HepG2 (cell line): ENCODE data around the gene SAA1. TPM values are rescaled to one million over a fixed set of nuclear protein-coding genes. Genes with fewer than 3 reads are reported as not detected.

Experiments used
- HNRNPH1 ChIP-seq: fragments of 200-400 bp; formaldehyde crosslinking; optimal IDR thresholded peaks from 2 replicates; pipeline ENCODE3; 2017; ENCODE audit warnings: mild to moderate bottlenecking, low read depth, low read length
- HOXA3 ChIP-seq: sonication (generic); formaldehyde crosslinking; IDR thresholded peaks from 2 replicates; pipeline ENCODE4 v1.5.0; 2020; ENCODE audit warnings: missing genetic modification reagents
- KDM2A ChIP-seq: sonication (generic); formaldehyde crosslinking; IDR thresholded peaks from 2 replicates; pipeline ENCODE4 v1.4.0; 2020; ENCODE audit warnings: low read depth, missing genetic modification reagents, borderline replicate concordance
- KLF12 ChIP-seq: sonication (generic); formaldehyde crosslinking; IDR thresholded peaks from 2 replicates; pipeline ENCODE4 v1.4.0; 2020; ENCODE audit warnings: missing genetic modification reagents, borderline replicate concordance
- RFX1 ChIP-seq: fragments of 450-650 bp; IDR thresholded peaks from 2 replicates; pipeline ENCODE4 v1.6.1; 2017
- ZEB1 ChIP-seq: IDR thresholded peaks from 2 replicates; pipeline ENCODE4 v1.6.1; 2012; ENCODE audit warnings: mild to moderate bottlenecking, low read depth, inconsistent platforms; ENCODE audit not compliant: insufficient replicate concordance
- ZNF761 ChIP-seq: sonication (generic); formaldehyde crosslinking; conservative IDR thresholded peaks from 2 replicates; pipeline ENCODE4 v1.4.0; 2020; ENCODE audit warnings: mild to moderate bottlenecking, missing genetic modification reagents
- ZSCAN31 ChIP-seq: sonication (generic); formaldehyde crosslinking; IDR thresholded peaks from 2 replicates; pipeline ENCODE4 v1.5.0; 2020; ENCODE audit warnings: low read depth, mild to moderate bottlenecking, missing genetic modification reagents
- polyA plus RNA-seq, 8 experiments: library from polyadenylated mRNA; depleted of rRNA in 3 of 8; stranded (reverse) in 7 of 8; unstranded in 1 of 8; fragments of >200 nt; fragmentation: Illumina TruSeq in 4 of 8; extraction: Trizol in 4 of 8; gene quantifications; 2 replicates each; pipeline versions ENCODE4 v1.2.1 to v1.2.3, GENCODE V29; 2011 to 2016; ENCODE audit warnings: low read depth in 4 of 8, missing spikeins in 1 of 8, mixed read lengths in 1 of 8; ENCODE audit not compliant: insufficient read depth in 1 of 8
- total RNA-seq, 5 experiments: library from RNA; depleted of rRNA; stranded (reverse); fragments of >200 nt; fragmentation: Illumina TruSeq; extraction: Trizol; gene quantifications; 2 replicates each; pipeline ENCODE4 v1.2.3, GENCODE V29; 2016; ENCODE audit warnings: low read depth in 1 of 5
- TF ChIP-seq, protein P1 (sequence below): sonication (generic); formaldehyde crosslinking; IDR thresholded peaks from 2 replicates; pipeline ENCODE4 v1.8.0; 2022; ENCODE audit warnings: mild to moderate bottlenecking, missing genetic modification reagents, moderate library complexity
- TF ChIP-seq, protein P2 (sequence below): sonication (generic); formaldehyde crosslinking; IDR thresholded peaks from 2 replicates; pipeline ENCODE4 v1.4.0; 2020; ENCODE audit warnings: missing genetic modification reagents
- TF ChIP-seq, protein P3 (sequence below): sonication (generic); formaldehyde crosslinking; IDR thresholded peaks from 2 replicates; pipeline ENCODE4 v1.9.0; 2021; ENCODE audit warnings: mild to moderate bottlenecking, missing genetic modification reagents
- TF ChIP-seq, protein P4 (sequence below): sonication (generic); formaldehyde crosslinking; IDR thresholded peaks from 2 replicates; pipeline ENCODE4 v1.8.1; 2023; ENCODE audit warnings: mild to moderate bottlenecking, missing genetic modification reagents, borderline replicate concordance
- TF ChIP-seq, protein P5 (sequence below): sonication (generic); formaldehyde crosslinking; IDR thresholded peaks from 2 replicates; pipeline ENCODE4 v1.5.0; 2020; ENCODE audit warnings: mild to moderate bottlenecking, missing genetic modification reagents
- TF ChIP-seq, protein P6 (sequence below): sonication (generic); formaldehyde crosslinking; IDR thresholded peaks from 2 replicates; pipeline ENCODE4 v1.4.0; 2020; ENCODE audit warnings: missing genetic modification reagents
- TF ChIP-seq, protein P7 (sequence below): IDR thresholded peaks from 2 replicates; pipeline ENCODE4 v1.6.1; 2016; ENCODE audit warnings: low read depth

The SAA1 gene
- total and polyA plus RNA-seq, 2 of the 13 experiments (the other 11 are each of a cell fraction or from before 2014, with no cell fraction given): not detected

DNA sequence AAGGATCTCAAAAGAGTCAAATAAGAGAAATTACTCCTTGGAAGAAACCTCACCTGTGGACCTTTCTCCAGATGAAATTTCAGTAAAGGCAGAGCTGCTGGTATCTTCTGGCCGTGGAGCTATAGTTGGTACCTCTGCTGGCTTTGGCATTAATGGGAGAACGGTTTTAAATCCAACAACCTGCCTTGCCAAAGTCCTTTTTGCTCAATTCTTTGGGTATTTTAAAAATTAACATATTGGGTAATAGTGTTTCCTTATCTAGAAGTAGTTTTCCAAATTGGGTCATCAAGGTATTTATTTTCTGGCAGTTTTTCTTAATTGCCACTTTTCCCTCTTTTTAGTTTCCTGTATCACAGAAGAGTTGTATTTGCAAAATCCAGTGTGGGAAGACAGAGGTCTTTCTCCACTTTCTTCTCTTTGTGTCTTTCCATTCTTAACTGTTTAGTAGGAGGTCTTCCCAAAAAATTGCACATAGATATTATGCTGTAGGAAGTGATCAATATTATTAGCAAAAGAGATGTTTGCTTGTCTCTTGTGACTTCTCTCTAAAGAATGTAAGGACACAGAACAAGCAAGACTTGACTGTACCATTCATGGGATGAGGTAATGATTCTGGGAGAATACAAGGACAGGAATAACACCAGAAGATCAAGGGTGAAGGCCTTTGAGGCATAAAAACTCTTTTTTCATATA is 29.3 kb upstream of the SAA1 start, which contains the start of gene SAA4 (continued):
- TF ChIP-seq KDM2A (CRISPR knock-in tag): no peak
- TF ChIP-seq, protein P1, sequence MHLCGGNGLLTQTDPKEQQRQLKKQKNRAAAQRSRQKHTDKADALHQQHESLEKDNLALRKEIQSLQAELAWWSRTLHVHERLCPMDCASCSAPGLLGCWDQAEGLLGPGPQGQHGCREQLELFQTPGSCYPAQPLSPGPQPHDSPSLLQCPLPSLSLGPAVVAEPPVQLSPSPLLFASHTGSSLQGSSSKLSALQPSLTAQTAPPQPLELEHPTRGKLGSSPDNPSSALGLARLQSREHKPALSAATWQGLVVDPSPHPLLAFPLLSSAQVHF: no peak
- no peak for TF ChIP-seq ZSCAN31 (CRISPR knock-in tag)
- TF ChIP-seq, protein P2, sequence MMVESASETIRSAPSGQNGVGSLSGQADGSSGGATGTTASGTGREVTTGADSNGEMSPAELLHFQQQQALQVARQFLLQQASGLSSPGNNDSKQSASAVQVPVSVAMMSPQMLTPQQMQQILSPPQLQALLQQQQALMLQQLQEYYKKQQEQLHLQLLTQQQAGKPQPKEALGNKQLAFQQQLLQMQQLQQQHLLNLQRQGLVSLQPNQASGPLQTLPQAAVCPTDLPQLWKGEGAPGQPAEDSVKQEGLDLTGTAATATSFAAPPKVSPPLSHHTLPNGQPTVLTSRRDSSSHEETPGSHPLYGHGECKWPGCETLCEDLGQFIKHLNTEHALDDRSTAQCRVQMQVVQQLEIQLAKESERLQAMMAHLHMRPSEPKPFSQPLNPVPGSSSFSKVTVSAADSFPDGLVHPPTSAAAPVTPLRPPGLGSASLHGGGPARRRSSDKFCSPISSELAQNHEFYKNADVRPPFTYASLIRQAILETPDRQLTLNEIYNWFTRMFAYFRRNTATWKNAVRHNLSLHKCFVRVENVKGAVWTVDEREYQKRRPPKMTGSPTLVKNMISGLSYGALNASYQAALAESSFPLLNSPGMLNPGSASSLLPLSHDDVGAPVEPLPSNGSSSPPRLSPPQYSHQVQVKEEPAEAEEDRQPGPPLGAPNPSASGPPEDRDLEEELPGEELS (CRISPR knock-in tag): peak; percentile 45
- TF ChIP-seq ZNF761: no peak
- TF ChIP-seq, protein P3, sequence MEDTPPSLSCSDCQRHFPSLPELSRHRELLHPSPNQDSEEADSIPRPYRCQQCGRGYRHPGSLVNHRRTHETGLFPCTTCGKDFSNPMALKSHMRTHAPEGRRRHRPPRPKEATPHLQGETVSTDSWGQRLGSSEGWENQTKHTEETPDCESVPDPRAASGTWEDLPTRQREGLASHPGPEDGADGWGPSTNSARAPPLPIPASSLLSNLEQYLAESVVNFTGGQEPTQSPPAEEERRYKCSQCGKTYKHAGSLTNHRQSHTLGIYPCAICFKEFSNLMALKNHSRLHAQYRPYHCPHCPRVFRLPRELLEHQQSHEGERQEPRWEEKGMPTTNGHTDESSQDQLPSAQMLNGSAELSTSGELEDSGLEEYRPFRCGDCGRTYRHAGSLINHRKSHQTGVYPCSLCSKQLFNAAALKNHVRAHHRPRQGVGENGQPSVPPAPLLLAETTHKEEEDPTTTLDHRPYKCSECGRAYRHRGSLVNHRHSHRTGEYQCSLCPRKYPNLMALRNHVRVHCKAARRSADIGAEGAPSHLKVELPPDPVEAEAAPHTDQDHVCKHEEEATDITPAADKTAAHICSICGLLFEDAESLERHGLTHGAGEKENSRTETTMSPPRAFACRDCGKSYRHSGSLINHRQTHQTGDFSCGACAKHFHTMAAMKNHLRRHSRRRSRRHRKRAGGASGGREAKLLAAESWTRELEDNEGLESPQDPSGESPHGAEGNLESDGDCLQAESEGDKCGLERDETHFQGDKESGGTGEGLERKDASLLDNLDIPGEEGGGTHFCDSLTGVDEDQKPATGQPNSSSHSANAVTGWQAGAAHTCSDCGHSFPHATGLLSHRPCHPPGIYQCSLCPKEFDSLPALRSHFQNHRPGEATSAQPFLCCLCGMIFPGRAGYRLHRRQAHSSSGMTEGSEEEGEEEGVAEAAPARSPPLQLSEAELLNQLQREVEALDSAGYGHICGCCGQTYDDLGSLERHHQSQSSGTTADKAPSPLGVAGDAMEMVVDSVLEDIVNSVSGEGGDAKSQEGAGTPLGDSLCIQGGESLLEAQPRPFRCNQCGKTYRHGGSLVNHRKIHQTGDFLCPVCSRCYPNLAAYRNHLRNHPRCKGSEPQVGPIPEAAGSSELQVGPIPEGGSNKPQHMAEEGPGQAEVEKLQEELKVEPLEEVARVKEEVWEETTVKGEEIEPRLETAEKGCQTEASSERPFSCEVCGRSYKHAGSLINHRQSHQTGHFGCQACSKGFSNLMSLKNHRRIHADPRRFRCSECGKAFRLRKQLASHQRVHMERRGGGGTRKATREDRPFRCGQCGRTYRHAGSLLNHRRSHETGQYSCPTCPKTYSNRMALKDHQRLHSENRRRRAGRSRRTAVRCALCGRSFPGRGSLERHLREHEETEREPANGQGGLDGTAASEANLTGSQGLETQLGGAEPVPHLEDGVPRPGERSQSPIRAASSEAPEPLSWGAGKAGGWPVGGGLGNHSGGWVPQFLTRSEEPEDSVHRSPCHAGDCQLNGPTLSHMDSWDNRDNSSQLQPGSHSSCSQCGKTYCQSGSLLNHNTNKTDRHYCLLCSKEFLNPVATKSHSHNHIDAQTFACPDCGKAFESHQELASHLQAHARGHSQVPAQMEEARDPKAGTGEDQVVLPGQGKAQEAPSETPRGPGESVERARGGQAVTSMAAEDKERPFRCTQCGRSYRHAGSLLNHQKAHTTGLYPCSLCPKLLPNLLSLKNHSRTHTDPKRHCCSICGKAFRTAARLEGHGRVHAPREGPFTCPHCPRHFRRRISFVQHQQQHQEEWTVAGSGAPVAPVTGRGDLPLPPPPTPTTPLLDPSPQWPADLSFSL: no peak
- no peak for TF ChIP-seq HNRNPH1
- TF ChIP-seq, protein P4, sequence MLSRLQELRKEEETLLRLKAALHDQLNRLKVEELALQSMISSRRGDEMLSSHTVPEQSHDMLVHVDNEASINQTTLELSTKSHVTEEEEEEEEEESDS (CRISPR knock-in tag): no peak
- no peak for TF ChIP-seq ZEB1
- TF ChIP-seq, protein P5, sequence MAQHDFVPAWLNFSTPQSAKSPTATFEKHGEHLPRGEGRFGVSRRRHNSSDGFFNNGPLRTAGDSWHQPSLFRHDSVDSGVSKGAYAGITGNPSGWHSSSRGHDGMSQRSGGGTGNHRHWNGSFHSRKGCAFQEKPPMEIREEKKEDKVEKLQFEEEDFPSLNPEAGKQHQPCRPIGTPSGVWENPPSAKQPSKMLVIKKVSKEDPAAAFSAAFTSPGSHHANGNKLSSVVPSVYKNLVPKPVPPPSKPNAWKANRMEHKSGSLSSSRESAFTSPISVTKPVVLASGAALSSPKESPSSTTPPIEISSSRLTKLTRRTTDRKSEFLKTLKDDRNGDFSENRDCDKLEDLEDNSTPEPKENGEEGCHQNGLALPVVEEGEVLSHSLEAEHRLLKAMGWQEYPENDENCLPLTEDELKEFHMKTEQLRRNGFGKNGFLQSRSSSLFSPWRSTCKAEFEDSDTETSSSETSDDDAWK: no peak
- TF ChIP-seq, protein P6, sequence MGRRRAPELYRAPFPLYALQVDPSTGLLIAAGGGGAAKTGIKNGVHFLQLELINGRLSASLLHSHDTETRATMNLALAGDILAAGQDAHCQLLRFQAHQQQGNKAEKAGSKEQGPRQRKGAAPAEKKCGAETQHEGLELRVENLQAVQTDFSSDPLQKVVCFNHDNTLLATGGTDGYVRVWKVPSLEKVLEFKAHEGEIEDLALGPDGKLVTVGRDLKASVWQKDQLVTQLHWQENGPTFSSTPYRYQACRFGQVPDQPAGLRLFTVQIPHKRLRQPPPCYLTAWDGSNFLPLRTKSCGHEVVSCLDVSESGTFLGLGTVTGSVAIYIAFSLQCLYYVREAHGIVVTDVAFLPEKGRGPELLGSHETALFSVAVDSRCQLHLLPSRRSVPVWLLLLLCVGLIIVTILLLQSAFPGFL (CRISPR knock-in tag): no peak
- TF ChIP-seq KLF12 (CRISPR knock-in tag): no peak
- no peak for TF ChIP-seq HOXA3
- no peak for TF ChIP-seq RFX1
- TF ChIP-seq, protein P7, sequence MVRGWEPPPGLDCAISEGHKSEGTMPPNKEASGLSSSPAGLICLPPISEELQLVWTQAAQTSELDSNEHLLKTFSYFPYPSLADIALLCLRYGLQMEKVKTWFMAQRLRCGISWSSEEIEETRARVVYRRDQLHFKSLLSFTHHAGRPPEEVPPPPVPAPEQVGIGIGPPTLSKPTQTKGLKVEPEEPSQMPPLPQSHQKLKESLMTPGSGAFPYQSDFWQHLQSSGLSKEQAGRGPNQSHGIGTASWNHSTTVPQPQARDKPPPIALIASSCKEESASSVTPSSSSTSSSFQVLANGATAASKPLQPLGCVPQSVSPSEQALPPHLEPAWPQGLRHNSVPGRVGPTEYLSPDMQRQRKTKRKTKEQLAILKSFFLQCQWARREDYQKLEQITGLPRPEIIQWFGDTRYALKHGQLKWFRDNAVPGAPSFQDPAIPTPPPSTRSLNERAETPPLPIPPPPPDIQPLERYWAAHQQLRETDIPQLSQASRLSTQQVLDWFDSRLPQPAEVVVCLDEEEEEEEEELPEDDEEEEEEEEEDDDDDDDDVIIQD: peak; percentile 78
